Peyer's patch (tissue), 4 donors: ENCODE measurements around the gene ARRDC3.

ENCODE experiments used
- CTCF ChIP-seq, 6 experiments: fragments of 450-650 bp in 4 of 6; fragments of 200-600 bp in 2 of 6; sonication (generic) in 1 of 6; IDR thresholded peaks; one replicate each; pipeline ENCODE4 v1.5.1; 2017 to 2019; ENCODE audit warnings: antibody characterized with exemption in 6 of 6, mild to moderate bottlenecking in 3 of 6, moderate library complexity in 1 of 6
- POLR2A ChIP-seq, 2 donors: fragments of 450-650 bp; IDR thresholded peaks; one replicate each; pipeline ENCODE4 v1.5.1; 2017; ENCODE audit warnings: antibody characterized with exemption in 2 of 2, mild to moderate bottlenecking in 2 of 2, moderate library complexity in 2 of 2

GRCh38 chr5:91423871-91424270, 40.8 kb upstream of the ARRDC3 start:
- no peak for TF ChIP-seq CTCF (IDR thresholded peaks at IDR 0.05)
- no peak for TF ChIP-seq POLR2A (IDR thresholded peaks at IDR 0.05)
